SK-N-SH treated with all-trans-retinoic acid at 6 μM for 48 hours (cell line): ENCODE data around the gene ATP1B1.

Experiments used
- ATAC-seq: fragments of 200-7000 bp; cut with Tn5 transposase; 3 replicates; pipeline ENCODE4 v1.9.1; 2020; ENCODE audit warnings: mild to moderate bottlenecking, moderate library complexity
- ARNTL ChIP-seq: fragments of 450-650 bp; formaldehyde crosslinking; IDR thresholded peaks from 2 replicates; pipeline ENCODE4 v1.5.0; 2020; ENCODE audit warnings: low read depth, mild to moderate bottlenecking, moderate library complexity, borderline replicate concordance
- BACH2 ChIP-seq: fragments of 250-450 bp; sonication (Bioruptor Pico); IDR thresholded peaks from 2 replicates; pipeline ENCODE4 v1.9.0; 2021; ENCODE audit warnings: mild to moderate bottlenecking, borderline replicate concordance
- CSDC2 ChIP-seq: fragments of 250-450 bp; sonication (Bioruptor Pico); IDR thresholded peaks from 2 replicates; pipeline ENCODE4 v1.5.0; 2020; ENCODE audit warnings: mild to moderate bottlenecking, moderate library complexity
- CSRNP3 ChIP-seq: fragments of 250-450 bp; sonication (Bioruptor Pico); IDR thresholded peaks from 2 replicates; pipeline ENCODE4 v1.5.1; 2021; ENCODE audit warnings: mild to moderate bottlenecking, moderate library complexity
- ESRRG ChIP-seq: fragments of 250-450 bp; sonication (Bioruptor Pico); IDR thresholded peaks from 2 replicates; pipeline ENCODE4 v1.6.1; 2021; ENCODE audit warnings: mild to moderate bottlenecking
- ISL1 ChIP-seq: fragments of 250-450 bp; sonication (Bioruptor Pico); IDR thresholded peaks from 2 replicates; pipeline ENCODE4 v2.1.2; 2022; ENCODE audit warnings: mild to moderate bottlenecking, moderate library complexity
- OSR1 ChIP-seq: fragments of 250-450 bp; sonication (Bioruptor Pico); IDR thresholded peaks from 2 replicates; pipeline ENCODE4 v1.8.0; 2022; ENCODE audit warnings: moderate library complexity, mild to moderate bottlenecking, inconsistent platforms
- PATZ1 ChIP-seq: fragments of 250-450 bp; sonication (Bioruptor Pico); IDR thresholded peaks from 2 replicates; pipeline ENCODE4 v1.8.0; 2020; ENCODE audit warnings: mild to moderate bottlenecking, moderate library complexity, borderline replicate concordance
- PPARA ChIP-seq: fragments of 250-450 bp; sonication (Bioruptor Pico); IDR thresholded peaks from 2 replicates; pipeline ENCODE4 v1.5.0; 2020; ENCODE audit warnings: mild to moderate bottlenecking, borderline replicate concordance
- RARB ChIP-seq: fragments of 250-450 bp; sonication (Bioruptor Pico); IDR thresholded peaks from 2 replicates; pipeline ENCODE4 v1.8.0; 2021; ENCODE audit warnings: mild to moderate bottlenecking, moderate library complexity
- SNAI2 ChIP-seq: fragments of 250-450 bp; sonication (Bioruptor Pico); IDR thresholded peaks from 2 replicates; pipeline ENCODE4 v1.5.0; 2020; ENCODE audit warnings: mild to moderate bottlenecking, moderate library complexity
- TCF4 ChIP-seq: fragments of 250-450 bp; sonication (Bioruptor Pico); IDR thresholded peaks from 2 replicates; pipeline ENCODE4 v1.8.0; 2021; ENCODE audit warnings: mild to moderate bottlenecking, moderate library complexity, borderline replicate concordance
- TOX ChIP-seq: fragments of 250-450 bp; sonication (Bioruptor Pico); IDR thresholded peaks from 2 replicates; pipeline ENCODE4 v1.8.0; 2021; ENCODE audit warnings: mild to moderate bottlenecking, moderate library complexity, borderline replicate concordance
- TSHZ2 ChIP-seq: fragments of 250-450 bp; sonication (Bioruptor Pico); IDR thresholded peaks from 2 replicates; pipeline ENCODE4 v1.5.0; 2020; ENCODE audit warnings: mild to moderate bottlenecking, moderate library complexity
- ZC3H10 ChIP-seq: fragments of 250-450 bp; sonication (Bioruptor Pico); IDR thresholded peaks from 2 replicates; pipeline ENCODE4 v1.5.1; 2021; ENCODE audit warnings: mild to moderate bottlenecking, moderate library complexity
- ZFP30 ChIP-seq: fragments of 450-650 bp; formaldehyde crosslinking; IDR thresholded peaks from 2 replicates; pipeline ENCODE4 v1.5.0; 2022; ENCODE audit warnings: mild to moderate bottlenecking, moderate library complexity
- ZNF565 ChIP-seq: fragments of 450-650 bp; formaldehyde crosslinking; conservative IDR thresholded peaks from 2 replicates; pipeline ENCODE4 v1.5.0; 2020; ENCODE audit warnings: low read depth, mild to moderate bottlenecking, moderate library complexity
- ZNF70 ChIP-seq: fragments of 450-650 bp; formaldehyde crosslinking; IDR thresholded peaks from 2 replicates; pipeline ENCODE4 v1.5.0; 2020; ENCODE audit warnings: mild to moderate bottlenecking, moderate library complexity
- ZNF8 ChIP-seq: fragments of 450-650 bp; formaldehyde crosslinking; IDR thresholded peaks from 2 replicates; pipeline ENCODE4 v1.5.0; 2020; ENCODE audit warnings: mild to moderate bottlenecking, moderate library complexity
- TF ChIP-seq, protein P1 (sequence below): fragments of 250-450 bp; sonication (Bioruptor Pico); IDR thresholded peaks from 2 replicates; pipeline ENCODE4 v1.8.0; 2021; ENCODE audit warnings: low read depth, mild to moderate bottlenecking, moderate library complexity, borderline replicate concordance
- TF ChIP-seq, protein P2 (sequence below): fragments of 250-450 bp; sonication (Bioruptor Pico); IDR thresholded peaks from 2 replicates; pipeline ENCODE4 v1.5.1; 2020; ENCODE audit warnings: low read depth, mild to moderate bottlenecking, moderate library complexity

Gene ATP1B1

GRCh38 chr1:169100208-169100607, 6.3 kb upstream of the ATP1B1 start:
- TF ChIP-seq ZNF70 (CRISPR knock-in tag) (no peak), CSRNP3 (CRISPR knock-in tag) (no peak), TOX (no peak), TSHZ2 (no peak), ZC3H10 (CRISPR knock-in tag) (no peak), ZNF8 (CRISPR knock-in tag) (no peak), ZNF565 (CRISPR knock-in tag) (no peak), CSDC2 (no peak), RARB (CRISPR knock-in tag) (no peak)
- TF ChIP-seq, protein P1, sequence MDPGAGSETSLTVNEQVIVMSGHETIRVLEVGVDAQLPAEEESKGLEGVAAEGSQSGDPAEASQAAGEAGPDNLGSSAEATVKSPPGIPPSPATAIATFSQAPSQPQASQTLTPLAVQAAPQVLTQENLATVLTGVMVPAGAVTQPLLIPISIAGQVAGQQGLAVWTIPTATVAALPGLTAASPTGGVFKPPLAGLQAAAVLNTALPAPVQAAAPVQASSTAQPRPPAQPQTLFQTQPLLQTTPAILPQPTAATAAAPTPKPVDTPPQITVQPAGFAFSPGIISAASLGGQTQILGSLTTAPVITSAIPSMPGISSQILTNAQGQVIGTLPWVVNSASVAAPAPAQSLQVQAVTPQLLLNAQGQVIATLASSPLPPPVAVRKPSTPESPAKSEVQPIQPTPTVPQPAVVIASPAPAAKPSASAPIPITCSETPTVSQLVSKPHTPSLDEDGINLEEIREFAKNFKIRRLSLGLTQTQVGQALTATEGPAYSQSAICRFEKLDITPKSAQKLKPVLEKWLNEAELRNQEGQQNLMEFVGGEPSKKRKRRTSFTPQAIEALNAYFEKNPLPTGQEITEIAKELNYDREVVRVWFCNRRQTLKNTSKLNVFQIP (CRISPR knock-in tag), result no peak
- no peak for ATAC-seq

GRCh38 chr1:169100651-169101088, 5.8 kb upstream of the ATP1B1 start:
- no peak for TF ChIP-seq TOX
- TF ChIP-seq ARNTL, result no peak
- TF ChIP-seq TSHZ2, result no peak
- no peak for TF ChIP-seq BACH2
- TF ChIP-seq TCF4 (CRISPR knock-in tag), result no peak
- TF ChIP-seq, protein P2, sequence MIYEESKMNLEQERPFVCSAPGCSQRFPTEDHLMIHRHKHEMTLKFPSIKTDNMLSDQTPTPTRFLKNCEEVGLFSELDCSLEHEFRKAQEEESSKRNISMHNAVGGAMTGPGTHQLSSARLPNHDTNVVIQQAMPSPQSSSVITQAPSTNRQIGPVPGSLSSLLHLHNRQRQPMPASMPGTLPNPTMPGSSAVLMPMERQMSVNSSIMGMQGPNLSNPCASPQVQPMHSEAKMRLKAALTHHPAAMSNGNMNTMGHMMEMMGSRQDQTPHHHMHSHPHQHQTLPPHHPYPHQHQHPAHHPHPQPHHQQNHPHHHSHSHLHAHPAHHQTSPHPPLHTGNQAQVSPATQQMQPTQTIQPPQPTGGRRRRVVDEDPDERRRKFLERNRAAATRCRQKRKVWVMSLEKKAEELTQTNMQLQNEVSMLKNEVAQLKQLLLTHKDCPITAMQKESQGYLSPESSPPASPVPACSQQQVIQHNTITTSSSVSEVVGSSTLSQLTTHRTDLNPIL, result no peak
- TF ChIP-seq PPARA (CRISPR knock-in tag), result no peak
- TF ChIP-seq CSRNP3 (CRISPR knock-in tag), result no peak
- no peak for TF ChIP-seq OSR1 (CRISPR knock-in tag)
- TF ChIP-seq ISL1 (CRISPR knock-in tag), result no peak
- no peak for TF ChIP-seq RARB (CRISPR knock-in tag)
- TF ChIP-seq, protein P1 (CRISPR knock-in tag), result no peak
- TF ChIP-seq SNAI2 (CRISPR knock-in tag), result no peak
- no peak for TF ChIP-seq PATZ1
- TF ChIP-seq ZNF70 (CRISPR knock-in tag), result no peak
- TF ChIP-seq ZNF8 (CRISPR knock-in tag), result no peak
- TF ChIP-seq ESRRG, result no peak
- no peak for TF ChIP-seq ZFP30 (CRISPR knock-in tag)
- TF ChIP-seq, all 23 proteins: peak for 0
- no peak for ATAC-seq
